ENCODE data around the gene ZFP14. TPM values are rescaled to one million over a fixed set of nuclear protein-coding genes. Genes with fewer than 3 reads are reported as not detected.

The ZFP14 gene
- total RNA-seq, 2 donors from 2014 or later = 1.3 to 1.5 TPM

GRCh38 chr19:36392916-36393673, 14.1 kb upstream of the ZFP14 start:
- Histone ChIP-seq H3K36me3 (peaks cover 61% of the 10 kb centered on the region), H3K9me3 (peaks cover 28 to 97% of the 10 kb centered on the region in 2 donors), H3K27ac (no peak overlapping the region), H3K27me3 (no peaks in the 10 kb centered on the region), H3K4me1 (no peaks in the 10 kb centered on the region), H3K4me3 (no peak overlapping the region)
- no peak for TF ChIP-seq CTCF (IDR thresholded peaks at IDR 0.05)
- no peak for DNase-seq (ENCODE audit: low spot score)

- Histone ChIP-seq H3K36me3 (no peaks in the 10 kb centered on the region), H3K9me3 (no peaks in the 10 kb centered on the region), H3K27me3 (no peaks in the 10 kb centered on the region), H3K4me3 (peak overlapping the region; percentile 55 to 79), H3K27ac (peak overlapping the region; percentile 75 to 88), H3K4me1 (peaks cover 0 to 15% of the 10 kb centered on the region in 2 donors)
- no peak for DNase-seq (ENCODE audit: low spot score)
- TF ChIP-seq CTCF (IDR thresholded peaks at IDR 0.05) = no peak
Measured at GRCh38 chr19:36379510-36379819, 464 bp upstream of the ZFP14 start.

GRCh38 chr19:36377541-36378178, 1.3 kb downstream of the ZFP14 start:
- H3K4me3 ChIP-seq = no peak overlapping the region
- TF ChIP-seq CTCF (IDR thresholded peaks at IDR 0.05) = no peak

GRCh38 chr19:36373638-36374156, 5.3 kb downstream of the ZFP14 start:
- DNase-seq (ENCODE audit: low spot score) = no peak
- no peaks in the 10 kb centered on the region for H3K36me3 ChIP-seq
- TF ChIP-seq CTCF (IDR thresholded peaks at IDR 0.05) = no peak
- no peaks in the 10 kb centered on the region for H3K9me3 ChIP-seq
- no peaks in the 10 kb centered on the region for H3K27me3 ChIP-seq
- peaks cover 0 to 12% of the 10 kb centered on the region in 2 donors for H3K4me1 ChIP-seq
- H3K27ac ChIP-seq = no peak overlapping the region
- H3K4me3 ChIP-seq = no peak overlapping the region

More at GRCh38 chr19:36377541-36378178, 1.3 kb downstream of the ZFP14 start:
- DNase-seq (ENCODE audit: low spot score) = no peak
- Histone ChIP-seq H3K4me1 (peaks cover 0 to 15% of the 10 kb centered on the region in 2 donors), H3K27me3 (no peaks in the 10 kb centered on the region), H3K9me3 (no peaks in the 10 kb centered on the region), H3K36me3 (no peaks in the 10 kb centered on the region), H3K27ac (peak overlapping the region in 1 of 2 donors; percentile 88)

- no peak for DNase-seq (ENCODE audit: low spot score)
- peaks cover 10% of the 10 kb centered on the region for H3K36me3 ChIP-seq
- no peaks in the 10 kb centered on the region for H3K4me1 ChIP-seq
- H3K27ac ChIP-seq = no peak overlapping the region
- no peak overlapping the region for H3K4me3 ChIP-seq
- no peaks in the 10 kb centered on the region for H3K27me3 ChIP-seq
- TF ChIP-seq CTCF (IDR thresholded peaks at IDR 0.05) = no peak
- no peaks in the 10 kb centered on the region for H3K9me3 ChIP-seq
Measured at GRCh38 chr19:36371886-36372285, 7.1 kb downstream of the ZFP14 start.

Data from right atrium auricular region (tissue), 2 donors.